ENCODE results near the gene HEXD. TPM values are rescaled to one million over a fixed set of nuclear protein-coding genes. Genes with fewer than 3 reads are reported as not detected.

HEXD gene
- total RNA-seq, 2 experiments from 2014 or later, result 47.6 to 53.6 TPM

- ChIA-PET POLR2A (interaction anchor here (0.5 kb wide), 1 partner anchor 25 kb away, joined by 3 read pairs; no protein-coding TSS in a partner anchor), CTCF (interaction anchor here (2.7 to 3.0 kb wide), 2 partner anchors 58 to 64 kb away, joined by 11 to 19 read pairs; partner anchors contain the start of gene TEX19)
- Mint-ChIP-seq H3K4me1 (ENCODE audit: low read depth) (peaks cover 26% of the 10 kb centered on the region), H3K9me3 (ENCODE audit: insufficient read depth) (no peaks in the 10 kb centered on the region), H3K4me3 (no peak overlapping the region), H3K36me3 (ENCODE audit: low read depth) (peaks cover 17% of the 10 kb centered on the region), H3K27ac (no peak overlapping the region), H3K27me3 (ENCODE audit: low read depth) (no peaks in the 10 kb centered on the region)
- ATAC-seq (no peak), DNase-seq (no peak)
Measured at GRCh38 chr17:82415336-82415735, 2.8 kb upstream of the HEXD start.

GRCh38 chr17:82415786-82416185 is 2.4 kb upstream of the HEXD start:
- Mint-ChIP-seq H3K27me3 (ENCODE audit: low read depth) (no peaks in the 10 kb centered on the region), H3K4me3 (no peak overlapping the region), H3K27ac (no peak overlapping the region), H3K36me3 (ENCODE audit: low read depth) (peaks cover 18% of the 10 kb centered on the region), H3K4me1 (ENCODE audit: low read depth) (peaks cover 28% of the 10 kb centered on the region), H3K9me3 (ENCODE audit: insufficient read depth) (no peaks in the 10 kb centered on the region)
- no peak for ATAC-seq
- no peak for DNase-seq
- ChIA-PET POLR2A (no interaction called here), CTCF (interaction anchor here (1.3 to 3.0 kb wide), 2 partner anchors 9 to 58 kb away, joined by 4 to 11 read pairs; partner anchors contain the start of gene TEX19)

DNA sequence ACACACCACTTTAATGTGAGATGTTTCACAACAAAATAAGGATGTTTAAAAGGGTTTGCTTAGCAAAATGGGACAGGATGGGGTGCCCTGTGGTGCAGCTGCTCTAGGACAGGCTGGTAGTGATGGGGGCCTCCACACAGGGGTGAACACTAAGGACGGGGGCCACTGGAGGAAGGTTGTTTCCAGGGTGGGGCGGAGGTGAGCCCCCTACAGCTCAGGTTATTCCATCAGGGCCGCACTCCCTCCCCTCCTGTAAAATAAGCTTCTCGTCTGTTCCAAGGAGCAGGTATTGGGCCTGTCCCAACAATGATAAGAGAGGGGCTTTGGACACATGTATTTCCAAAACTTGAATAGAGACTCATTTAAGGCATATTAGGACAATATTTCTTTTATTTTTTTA is 1.9 kb upstream of the HEXD start:
- Mint-ChIP-seq H3K36me3 (ENCODE audit: low read depth) (peaks cover 23% of the 10 kb centered on the region), H3K9me3 (ENCODE audit: insufficient read depth) (no peaks in the 10 kb centered on the region), H3K27me3 (ENCODE audit: low read depth) (no peaks in the 10 kb centered on the region), H3K4me1 (ENCODE audit: low read depth) (peaks cover 33% of the 10 kb centered on the region), H3K27ac (no peak overlapping the region), H3K4me3 (no peak overlapping the region)
- ChIA-PET POLR2A (interaction anchor here (1.0 kb wide), 1 partner anchor 33 kb away, joined by 3 read pairs; no protein-coding TSS in a partner anchor), CTCF (interaction anchor here (1.3 to 2.3 kb wide), 2 partner anchors 9 to 65 kb away, joined by 4 to 7 read pairs; no protein-coding TSS in a partner anchor)
- DNase-seq (no peak), ATAC-seq (no peak)

DNA sequence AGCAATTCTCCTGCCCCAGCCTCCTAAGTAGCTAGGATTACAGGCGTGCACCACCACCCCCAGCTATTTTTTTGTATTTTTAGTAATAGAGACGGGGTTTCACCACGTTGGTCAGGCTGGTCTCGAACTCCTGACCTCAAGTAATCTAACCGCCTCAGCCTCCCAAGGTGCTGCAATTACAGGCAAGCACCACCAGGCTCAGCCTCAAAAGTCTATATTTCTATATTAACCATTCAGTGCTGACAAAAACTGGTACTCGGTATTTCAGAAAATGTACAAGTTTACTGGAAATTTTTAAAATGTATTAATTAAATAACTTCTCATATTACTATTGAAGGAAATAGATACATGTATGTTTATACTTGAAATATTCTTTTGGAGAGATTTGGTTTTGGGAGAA is 1.4 kb upstream of the HEXD start:
- H3K27ac Mint-ChIP-seq, result no peak overlapping the region
- ChIA-PET CTCF (interaction anchor here (1.3 to 2.3 kb wide), 3 partner anchors 8 to 66 kb away, joined by 3 to 7 read pairs (median 4); no protein-coding TSS in a partner anchor), POLR2A (interaction anchor here (1.0 kb wide), 1 partner anchor 32 kb away, joined by 3 read pairs; no protein-coding TSS in a partner anchor)
- H3K36me3 Mint-ChIP-seq (ENCODE audit: low read depth), result peaks cover 24% of the 10 kb centered on the region
- DNase-seq, result no peak
- no peak for ATAC-seq
- H3K4me1 Mint-ChIP-seq (ENCODE audit: low read depth), result peaks cover 33% of the 10 kb centered on the region
- no peaks in the 10 kb centered on the region for H3K9me3 Mint-ChIP-seq (ENCODE audit: insufficient read depth)
- no peak overlapping the region for H3K4me3 Mint-ChIP-seq
- H3K27me3 Mint-ChIP-seq (ENCODE audit: low read depth), result no peaks in the 10 kb centered on the region

DNA sequence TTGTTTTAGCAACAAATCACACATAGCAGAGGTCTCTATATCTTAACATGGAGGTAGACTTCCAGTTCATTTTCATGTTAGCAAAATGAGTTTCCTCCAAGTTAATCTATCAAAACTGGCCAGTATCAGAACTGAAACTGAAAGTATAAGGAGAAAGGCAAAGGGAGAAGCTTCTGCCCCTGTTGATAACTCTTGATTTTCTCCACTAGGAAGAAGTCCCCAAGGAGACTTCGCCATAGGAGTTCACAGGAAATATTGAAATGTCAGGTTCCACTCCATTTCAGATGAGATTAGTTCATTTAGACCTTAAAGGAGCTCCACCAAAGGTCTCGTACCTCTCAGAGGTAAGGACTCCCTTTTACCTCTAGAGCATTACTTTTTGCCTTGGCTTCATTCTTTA is 1.4 kb downstream of the HEXD start:
- ChIA-PET POLR2A (interaction anchor here (0.7 to 1.7 kb wide), 6 partner anchors 10 to 191 kb away, joined by 3 to 7 read pairs (median 4); partner anchors contain the start of genes FOXK2 and SLC16A3), CTCF (interaction anchor here (0.8 to 1.8 kb wide), 8 partner anchors 8 to 382 kb away, joined by 3 to 7 read pairs (median 3); partner anchors contain the start of gene DCXR)
- Mint-ChIP-seq H3K4me1 (ENCODE audit: low read depth) (peaks cover 35% of the 10 kb centered on the region), H3K9me3 (ENCODE audit: insufficient read depth) (no peaks in the 10 kb centered on the region), H3K27ac (peak overlapping the region; percentile 85), H3K36me3 (ENCODE audit: low read depth) (peaks cover 25% of the 10 kb centered on the region), H3K4me3 (peak overlapping the region; percentile 81), H3K27me3 (ENCODE audit: low read depth) (no peaks in the 10 kb centered on the region)
- DNase-seq (no peak), ATAC-seq (no peak)

DNA sequence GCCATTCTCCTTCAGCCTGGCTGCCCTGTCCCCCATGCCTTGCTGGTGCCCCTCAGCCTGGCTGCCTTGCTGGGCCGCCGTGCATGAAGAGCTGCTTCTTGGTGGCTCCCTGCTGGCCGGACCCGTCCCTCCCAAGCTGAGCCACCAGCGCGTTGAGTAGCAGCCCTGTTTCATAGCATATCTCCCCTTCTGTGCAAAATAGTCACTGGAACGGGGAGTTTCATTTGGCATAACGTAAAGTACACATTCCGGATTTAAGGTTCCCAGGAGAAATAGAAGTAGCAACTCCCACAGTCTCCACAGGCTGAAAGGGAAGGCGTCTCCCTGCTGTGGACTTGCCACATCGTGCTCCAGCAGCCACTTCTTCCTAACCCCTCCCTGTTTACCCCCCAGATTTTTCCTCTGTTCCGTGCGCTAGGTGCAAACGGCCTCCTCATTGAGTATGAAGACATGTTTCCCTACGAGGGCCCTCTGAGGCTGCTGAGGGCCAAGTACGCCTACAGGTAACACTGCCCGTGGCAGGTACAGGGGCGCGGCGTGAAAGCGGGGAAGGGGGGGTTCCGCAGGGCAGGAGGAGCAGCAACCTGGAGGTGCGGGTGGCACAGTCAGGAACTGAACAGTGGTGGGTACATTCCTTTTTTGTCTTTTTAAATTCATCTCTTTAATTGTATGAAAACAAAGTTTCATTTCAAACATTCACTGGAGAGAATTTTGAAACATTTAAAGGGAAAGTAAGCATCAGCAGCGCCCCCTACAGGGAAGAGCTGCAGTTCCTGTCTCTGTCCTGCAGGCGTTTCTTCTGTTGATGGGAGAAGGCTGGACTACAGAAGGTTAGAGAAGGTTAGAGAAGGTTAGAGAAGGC is 6.1 kb downstream of the HEXD start:
- H3K36me3 Mint-ChIP-seq (ENCODE audit: low read depth), result peaks cover 29% of the 10 kb centered on the region
- H3K27me3 Mint-ChIP-seq (ENCODE audit: low read depth), result no peaks in the 10 kb centered on the region
- POLR2A ChIA-PET, result interaction anchor here (0.7 to 1.0 kb wide), 2 partner anchors 25 to 66 kb away, joined by 3 to 5 read pairs; no protein-coding TSS in a partner anchor
- H3K27ac Mint-ChIP-seq, result peak overlapping the region; percentile 5
- CTCF ChIA-PET, result interaction anchor here (0.6 to 1.8 kb wide), 9 partner anchors 8 to 201 kb away, joined by 3 to 9 read pairs (median 3); no protein-coding TSS in a partner anchor
- H3K4me3 Mint-ChIP-seq, result no peak overlapping the region
- peaks cover 33% of the 10 kb centered on the region for H3K4me1 Mint-ChIP-seq (ENCODE audit: low read depth)
- H3K9me3 Mint-ChIP-seq (ENCODE audit: insufficient read depth), result no peaks in the 10 kb centered on the region
- DNase-seq, result peak; percentile 78
- ATAC-seq, result peak; percentile 72

DNA sequence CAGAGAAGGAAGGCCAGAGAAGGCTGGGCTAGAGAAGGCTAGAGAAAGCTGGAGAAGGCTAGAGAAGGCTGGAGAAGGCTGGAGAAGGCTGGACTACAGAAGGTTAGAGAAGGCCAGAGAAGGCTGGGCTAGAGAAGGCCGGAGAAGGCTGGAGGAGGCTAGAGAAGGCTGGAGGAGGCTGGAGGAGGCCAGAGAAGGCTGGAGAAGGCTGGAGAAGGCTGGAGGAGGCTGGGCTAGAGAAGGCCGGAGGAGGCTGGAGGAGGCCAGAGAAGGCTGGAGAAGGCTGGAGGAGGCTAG is 6.7 kb downstream of the HEXD start:
- ChIA-PET POLR2A (interaction anchor here (0.7 to 1.0 kb wide), 2 partner anchors 24 to 67 kb away, joined by 3 to 5 read pairs; no protein-coding TSS in a partner anchor), CTCF (interaction anchor here (0.6 to 1.8 kb wide), 9 partner anchors 8 to 202 kb away, joined by 3 to 9 read pairs (median 3); no protein-coding TSS in a partner anchor)
- ATAC-seq, result no peak
- no peaks in the 10 kb centered on the region for H3K9me3 Mint-ChIP-seq (ENCODE audit: insufficient read depth)
- no peak for DNase-seq
- peaks cover 33% of the 10 kb centered on the region for H3K4me1 Mint-ChIP-seq (ENCODE audit: low read depth)
- no peaks in the 10 kb centered on the region for H3K27me3 Mint-ChIP-seq (ENCODE audit: low read depth)
- H3K4me3 Mint-ChIP-seq, result no peak overlapping the region
- H3K27ac Mint-ChIP-seq, result peak overlapping the region; percentile 5
- H3K36me3 Mint-ChIP-seq (ENCODE audit: low read depth), result peaks cover 32% of the 10 kb centered on the region

DNA sequence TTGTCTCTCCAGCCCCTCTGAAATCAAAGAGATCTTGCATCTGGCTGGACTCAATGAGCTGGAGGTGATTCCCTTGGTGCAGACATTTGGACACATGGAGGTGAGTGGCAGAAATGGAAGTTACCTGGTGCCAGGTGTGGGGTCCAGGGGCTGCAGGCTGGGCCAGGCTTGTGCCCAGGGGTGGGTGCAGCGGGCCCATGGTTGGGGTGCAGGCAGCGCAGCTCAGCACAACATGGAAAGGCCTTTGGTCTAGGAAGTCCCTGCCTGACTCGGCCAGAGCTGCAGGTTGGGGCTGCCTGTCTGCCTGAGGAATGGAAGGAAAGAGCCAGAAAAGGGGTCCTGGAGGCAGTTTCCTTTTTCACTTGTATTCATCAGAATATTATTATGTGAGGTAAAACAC is 10.4 kb downstream of the HEXD start:
- DNase-seq (no peak), ATAC-seq (no peak)
- POLR2A ChIA-PET, result interaction anchor here (1.7 kb wide), 1 partner anchor 21 kb away, joined by 7 read pairs; no protein-coding TSS in a partner anchor
- H3K9me3 Mint-ChIP-seq (ENCODE audit: insufficient read depth), result no peaks in the 10 kb centered on the region
- peaks cover 18% of the 10 kb centered on the region for H3K36me3 Mint-ChIP-seq (ENCODE audit: low read depth)
- no peaks in the 10 kb centered on the region for H3K27me3 Mint-ChIP-seq (ENCODE audit: low read depth)
- H3K27ac Mint-ChIP-seq, result no peak overlapping the region
- peaks cover 29% of the 10 kb centered on the region for H3K4me1 Mint-ChIP-seq (ENCODE audit: low read depth)
- CTCF ChIA-PET, result interaction anchor here (1.9 kb wide), 1 partner anchor 9 kb away, joined by 7 read pairs; the partner anchor contains the start of gene OGFOD3
- no peak overlapping the region for H3K4me3 Mint-ChIP-seq

- Mint-ChIP-seq H3K27ac (peak overlapping the region; percentile 89), H3K27me3 (ENCODE audit: low read depth) (no peaks in the 10 kb centered on the region), H3K36me3 (ENCODE audit: low read depth) (peaks cover 22% of the 10 kb centered on the region), H3K9me3 (ENCODE audit: insufficient read depth) (no peaks in the 10 kb centered on the region), H3K4me3 (peak overlapping the region; percentile 10), H3K4me1 (ENCODE audit: low read depth) (peaks cover 29% of the 10 kb centered on the region)
- ChIA-PET CTCF (interaction anchor here (1.6 kb wide), 1 partner anchor 10 kb away, joined by 4 read pairs; no protein-coding TSS in a partner anchor), POLR2A (interaction anchor here (0.6 to 0.7 kb wide), 2 partner anchors 10 to 239 kb away, joined by 3 read pairs; no protein-coding TSS in a partner anchor)
- DNase-seq (no peak), ATAC-seq (no peak)
Measured at GRCh38 chr17:82429824-82430223, 11.7 kb downstream of the HEXD start.

DNA sequence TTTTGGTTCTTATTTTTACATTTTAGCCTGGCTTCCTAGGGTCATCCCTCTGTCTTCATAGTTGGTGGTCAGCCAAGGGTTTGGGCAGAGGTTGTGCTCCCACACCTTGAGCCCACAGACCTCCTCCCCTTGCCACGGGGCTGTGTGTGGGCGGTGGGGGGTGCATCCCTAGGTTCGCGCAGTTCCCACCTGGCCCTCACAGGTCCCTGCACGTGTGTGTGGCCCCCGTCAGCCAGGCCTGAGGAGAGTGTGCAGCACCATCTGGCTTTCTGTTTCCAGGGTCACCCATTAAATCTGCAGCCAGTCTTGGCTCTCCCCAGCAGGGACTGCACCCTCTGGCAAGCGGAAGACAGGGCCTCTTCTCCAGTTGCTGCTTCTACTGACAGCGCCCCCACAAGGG is 13.9 kb downstream of the HEXD start:
- DNase-seq, result no peak
- Mint-ChIP-seq H3K36me3 (ENCODE audit: low read depth) (peaks cover 19% of the 10 kb centered on the region), H3K27ac (no peak overlapping the region), H3K27me3 (ENCODE audit: low read depth) (no peaks in the 10 kb centered on the region), H3K9me3 (ENCODE audit: insufficient read depth) (no peaks in the 10 kb centered on the region), H3K4me1 (ENCODE audit: low read depth) (peaks cover 34% of the 10 kb centered on the region), H3K4me3 (no peak overlapping the region)
- ATAC-seq, result no peak
- ChIA-PET POLR2A (interaction anchor here (1.1 kb wide), 1 partner anchor 16 kb away, joined by 3 read pairs; no protein-coding TSS in a partner anchor), CTCF (no interaction called here)

- H3K27ac Mint-ChIP-seq, result peak overlapping the region; percentile 70
- ATAC-seq (no peak), DNase-seq (no peak)
- no peak overlapping the region for H3K4me3 Mint-ChIP-seq
- no peaks in the 10 kb centered on the region for H3K9me3 Mint-ChIP-seq (ENCODE audit: insufficient read depth)
- peaks cover 31% of the 10 kb centered on the region for H3K4me1 Mint-ChIP-seq (ENCODE audit: low read depth)
- peaks cover 23% of the 10 kb centered on the region for H3K36me3 Mint-ChIP-seq (ENCODE audit: low read depth)
- no peaks in the 10 kb centered on the region for H3K27me3 Mint-ChIP-seq (ENCODE audit: low read depth)
- POLR2A ChIA-PET, result interaction anchor here (0.9 kb wide), 1 partner anchor 10 kb away, joined by 3 read pairs; no protein-coding TSS in a partner anchor
- CTCF ChIA-PET, result interaction anchor here (0.7 kb wide), 1 partner anchor 15 kb away, joined by 3 read pairs; the partner anchor contains the start of gene OGFOD3
Measured at GRCh38 chr17:82433560-82434215, 15.5 kb downstream of the HEXD start.

Measured in activated CD8-positive, alpha-beta T cell treated with anti-CD3 and anti-CD28 coated beads, Interleukin-2, amount 10 ng/mL, durations not matched to agents 7 days and 5 days (primary cell).